DOHH2 (cell line): ENCODE measurements around the gene ZNRF2.

Experiments
- EZH2phosphoT487 ChIP-seq: fragments of 200-600 bp; sonication (generic); IDR thresholded peaks from 2 replicates; pipeline ENCODE4 v1.6.1; 2017; ENCODE audit warnings: borderline replicate concordance, mild to moderate bottlenecking, antibody characterized with exemption, low read length, moderate library complexity, mixed read lengths
- TF ChIP-seq, protein P1 (sequence below): fragments of 200-600 bp; sonication (generic); IDR thresholded peaks from one replicate; pipeline ENCODE4 v1.5.1; 2014; ENCODE audit warnings: antibody characterized with exemption, mild to moderate bottlenecking, low read depth, low read length; ENCODE audit not compliant: poor library complexity, severe bottlenecking

DNA sequence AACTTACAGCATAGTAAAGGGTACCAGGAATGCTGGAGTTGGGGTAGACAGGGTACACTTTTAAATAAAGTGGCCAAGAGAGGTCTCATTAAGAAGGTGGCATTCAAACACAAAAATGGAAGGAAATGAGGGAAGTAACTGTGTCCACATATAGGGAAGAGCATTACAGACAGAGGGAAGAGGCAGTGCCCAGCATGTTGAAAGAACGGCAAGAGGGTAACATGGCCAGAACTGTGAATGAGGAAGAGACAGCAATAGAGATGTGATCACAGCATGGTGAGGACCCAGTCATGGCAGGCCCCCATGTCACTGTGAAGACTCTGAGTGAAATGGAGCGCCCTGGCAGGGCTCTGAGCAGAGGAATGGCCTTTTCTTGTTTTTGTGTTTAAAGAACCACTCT lies 35.1 kb upstream of the ZNRF2 start:
- TF ChIP-seq, protein P1, sequence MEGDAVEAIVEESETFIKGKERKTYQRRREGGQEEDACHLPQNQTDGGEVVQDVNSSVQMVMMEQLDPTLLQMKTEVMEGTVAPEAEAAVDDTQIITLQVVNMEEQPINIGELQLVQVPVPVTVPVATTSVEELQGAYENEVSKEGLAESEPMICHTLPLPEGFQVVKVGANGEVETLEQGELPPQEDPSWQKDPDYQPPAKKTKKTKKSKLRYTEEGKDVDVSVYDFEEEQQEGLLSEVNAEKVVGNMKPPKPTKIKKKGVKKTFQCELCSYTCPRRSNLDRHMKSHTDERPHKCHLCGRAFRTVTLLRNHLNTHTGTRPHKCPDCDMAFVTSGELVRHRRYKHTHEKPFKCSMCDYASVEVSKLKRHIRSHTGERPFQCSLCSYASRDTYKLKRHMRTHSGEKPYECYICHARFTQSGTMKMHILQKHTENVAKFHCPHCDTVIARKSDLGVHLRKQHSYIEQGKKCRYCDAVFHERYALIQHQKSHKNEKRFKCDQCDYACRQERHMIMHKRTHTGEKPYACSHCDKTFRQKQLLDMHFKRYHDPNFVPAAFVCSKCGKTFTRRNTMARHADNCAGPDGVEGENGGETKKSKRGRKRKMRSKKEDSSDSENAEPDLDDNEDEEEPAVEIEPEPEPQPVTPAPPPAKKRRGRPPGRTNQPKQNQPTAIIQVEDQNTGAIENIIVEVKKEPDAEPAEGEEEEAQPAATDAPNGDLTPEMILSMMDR: no peak
- no peak for TF ChIP-seq EZH2phosphoT487
